Measurements from ENCODE around the gene CHRDL2.

CHRDL2 gene

DNA sequence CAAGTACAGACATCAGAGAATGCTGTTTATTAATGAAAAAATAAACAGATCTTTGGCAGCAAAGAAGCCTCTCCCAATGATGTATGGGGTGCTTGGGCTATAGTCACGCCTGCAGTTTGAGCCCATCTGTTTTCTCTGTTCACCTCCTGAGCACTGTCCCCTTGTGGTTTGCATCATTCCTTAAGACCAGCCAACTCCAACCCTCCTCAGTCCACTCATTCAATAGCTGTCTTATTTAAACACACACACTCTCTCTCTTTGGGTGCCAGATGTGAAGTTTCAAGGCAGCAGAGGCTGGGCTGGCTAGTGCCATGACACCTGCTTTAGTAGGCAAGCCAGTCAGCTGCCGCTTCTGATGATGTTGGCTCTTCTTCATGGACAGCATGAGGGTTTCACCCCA, 80.7 kb downstream of the CHRDL2 start:
- no peak for TF ChIP-seq EZH2 (IDR thresholded peaks at IDR 0.05; ENCODE audit: borderline replicate concordance, low read length)
- TF ChIP-seq, protein P1, sequence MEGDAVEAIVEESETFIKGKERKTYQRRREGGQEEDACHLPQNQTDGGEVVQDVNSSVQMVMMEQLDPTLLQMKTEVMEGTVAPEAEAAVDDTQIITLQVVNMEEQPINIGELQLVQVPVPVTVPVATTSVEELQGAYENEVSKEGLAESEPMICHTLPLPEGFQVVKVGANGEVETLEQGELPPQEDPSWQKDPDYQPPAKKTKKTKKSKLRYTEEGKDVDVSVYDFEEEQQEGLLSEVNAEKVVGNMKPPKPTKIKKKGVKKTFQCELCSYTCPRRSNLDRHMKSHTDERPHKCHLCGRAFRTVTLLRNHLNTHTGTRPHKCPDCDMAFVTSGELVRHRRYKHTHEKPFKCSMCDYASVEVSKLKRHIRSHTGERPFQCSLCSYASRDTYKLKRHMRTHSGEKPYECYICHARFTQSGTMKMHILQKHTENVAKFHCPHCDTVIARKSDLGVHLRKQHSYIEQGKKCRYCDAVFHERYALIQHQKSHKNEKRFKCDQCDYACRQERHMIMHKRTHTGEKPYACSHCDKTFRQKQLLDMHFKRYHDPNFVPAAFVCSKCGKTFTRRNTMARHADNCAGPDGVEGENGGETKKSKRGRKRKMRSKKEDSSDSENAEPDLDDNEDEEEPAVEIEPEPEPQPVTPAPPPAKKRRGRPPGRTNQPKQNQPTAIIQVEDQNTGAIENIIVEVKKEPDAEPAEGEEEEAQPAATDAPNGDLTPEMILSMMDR (IDR thresholded peaks at IDR 0.05; ENCODE audit: low read length): no peak

DNA sequence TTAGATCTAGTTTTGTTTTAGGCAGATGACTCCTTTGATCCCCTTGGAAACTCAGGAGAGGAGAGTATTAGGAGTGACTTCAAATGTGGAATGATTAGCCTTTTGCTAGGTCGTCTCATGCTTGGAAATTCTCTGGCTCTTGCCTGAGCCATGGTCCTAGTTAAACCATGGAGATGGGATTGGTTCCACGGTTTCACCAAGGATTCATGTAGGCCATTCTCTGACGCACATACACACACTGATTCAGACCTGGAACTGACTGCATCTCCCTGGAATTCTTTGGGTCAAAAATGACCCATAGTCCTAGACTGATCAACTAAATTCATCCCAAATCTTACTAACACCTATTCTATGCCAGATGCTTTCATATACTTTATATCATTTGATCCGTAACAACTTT, 82.3 kb downstream of the CHRDL2 start:
- peaks cover 30% of the 10 kb centered on the region for H3K36me3 ChIP-seq (ENCODE audit: insufficient read depth, low read length)
- H3F3A ChIP-seq (ENCODE audit: insufficient read depth, low read length): no peaks in the 10 kb centered on the region
- H3K4me2 ChIP-seq (ENCODE audit: low read length): no peak overlapping the region
- H3K4me1 ChIP-seq (ENCODE audit: insufficient read depth, low read length, severe bottlenecking): no peaks in the 10 kb centered on the region
- no peak overlapping the region for H3K27ac ChIP-seq (ENCODE audit: low read depth, low read length, poor library complexity, severe bottlenecking)
- H2AFZ ChIP-seq (ENCODE audit: low read length): no peak overlapping the region
- H3K4me3 ChIP-seq (ENCODE audit: low read depth, low read length, poor library complexity, severe bottlenecking): no peak overlapping the region
- H3K9me2 ChIP-seq (ENCODE audit: low read depth, low read length): no peaks in the 10 kb centered on the region
- H3K79me2 ChIP-seq (ENCODE audit: insufficient read depth, low read length): no peaks in the 10 kb centered on the region
- no peaks in the 10 kb centered on the region for H3K9me3 ChIP-seq (ENCODE audit: low read length)
- H4K20me1 ChIP-seq (ENCODE audit: insufficient read depth, low read length): no peaks in the 10 kb centered on the region
- TF ChIP-seq EZH2 (IDR thresholded peaks at IDR 0.05; ENCODE audit: borderline replicate concordance, low read length): no peak
- TF ChIP-seq, protein P1 (IDR thresholded peaks at IDR 0.05; ENCODE audit: low read length): no peak
- H3K9ac ChIP-seq (ENCODE audit: low read length): no peak overlapping the region
- H3K27me3 ChIP-seq (ENCODE audit: insufficient read depth, low read length): no peaks in the 10 kb centered on the region

More for the DNA sequence above, 80.7 kb downstream of the CHRDL2 start:
- no peaks in the 10 kb centered on the region for H3K9me2 ChIP-seq (ENCODE audit: low read depth, low read length)
- H3K27ac ChIP-seq (ENCODE audit: low read depth, low read length, poor library complexity, severe bottlenecking): no peak overlapping the region
- H2AFZ ChIP-seq (ENCODE audit: low read length): no peak overlapping the region
- H3K27me3 ChIP-seq (ENCODE audit: insufficient read depth, low read length): no peaks in the 10 kb centered on the region
- H3K4me1 ChIP-seq (ENCODE audit: insufficient read depth, low read length, severe bottlenecking): no peaks in the 10 kb centered on the region
- no peaks in the 10 kb centered on the region for H3K79me2 ChIP-seq (ENCODE audit: insufficient read depth, low read length)
- no peaks in the 10 kb centered on the region for H3F3A ChIP-seq (ENCODE audit: insufficient read depth, low read length)
- H3K9ac ChIP-seq (ENCODE audit: low read length): no peak overlapping the region
- H3K4me3 ChIP-seq (ENCODE audit: low read depth, low read length, poor library complexity, severe bottlenecking): no peak overlapping the region
- peaks cover 17% of the 10 kb centered on the region for H3K36me3 ChIP-seq (ENCODE audit: insufficient read depth, low read length)
- no peaks in the 10 kb centered on the region for H4K20me1 ChIP-seq (ENCODE audit: insufficient read depth, low read length)
- H3K4me2 ChIP-seq (ENCODE audit: low read length): no peak overlapping the region
- H3K9me3 ChIP-seq (ENCODE audit: low read length): no peaks in the 10 kb centered on the region

GRCh38 chr11:74647831-74648230, 83.4 kb downstream of the CHRDL2 start:
- no peaks in the 10 kb centered on the region for H3K79me2 ChIP-seq (ENCODE audit: insufficient read depth, low read length)
- no peak overlapping the region for H3K9ac ChIP-seq (ENCODE audit: low read length)
- no peaks in the 10 kb centered on the region for H3K9me2 ChIP-seq (ENCODE audit: low read depth, low read length)
- no peak overlapping the region for H3K4me2 ChIP-seq (ENCODE audit: low read length)
- peaks cover 36% of the 10 kb centered on the region for H3K36me3 ChIP-seq (ENCODE audit: insufficient read depth, low read length)
- no peak overlapping the region for H3K4me3 ChIP-seq (ENCODE audit: low read depth, low read length, poor library complexity, severe bottlenecking)
- no peak overlapping the region for H3K27ac ChIP-seq (ENCODE audit: low read depth, low read length, poor library complexity, severe bottlenecking)
- H3K4me1 ChIP-seq (ENCODE audit: insufficient read depth, low read length, severe bottlenecking): no peaks in the 10 kb centered on the region
- no peaks in the 10 kb centered on the region for H3F3A ChIP-seq (ENCODE audit: insufficient read depth, low read length)
- no peaks in the 10 kb centered on the region for H3K27me3 ChIP-seq (ENCODE audit: insufficient read depth, low read length)
- H4K20me1 ChIP-seq (ENCODE audit: insufficient read depth, low read length): no peaks in the 10 kb centered on the region
- no peak overlapping the region for H2AFZ ChIP-seq (ENCODE audit: low read length)
- no peak for TF ChIP-seq EZH2 (IDR thresholded peaks at IDR 0.05; ENCODE audit: borderline replicate concordance, low read length)
- TF ChIP-seq, protein P1 (IDR thresholded peaks at IDR 0.05; ENCODE audit: low read length): no peak
- no peaks in the 10 kb centered on the region for H3K9me3 ChIP-seq (ENCODE audit: low read length)

All from OCI-LY1 (cell line).